H9 (cell line): ENCODE data around the gene HEATR5A. TPM values are rescaled to one million over a fixed set of nuclear protein-coding genes. Genes with fewer than 3 reads are reported as not detected.
A peak's percentile ranks its signal among the peaks of the same experiment; 100 is the strongest.

Experiments
- DNase-seq: peaks from one replicate; pipeline ENCODE4 v3.0.0-alpha.2; 2017
- H2AFZ ChIP-seq: one replicate; pipeline ENCODE4 v1.6.1; 2013; ENCODE audit warnings: mild to moderate bottlenecking, low read length, control low read depth, moderate library complexity
- H2AK5ac ChIP-seq: 2 replicates; pipeline ENCODE4 v1.6.1; 2013; ENCODE audit warnings: low read length, control low read depth, mixed read lengths; ENCODE audit not compliant: insufficient read length
- H2BK120ac ChIP-seq: one replicate; pipeline ENCODE4 v1.6.1; 2013; ENCODE audit warnings: low read depth, mild to moderate bottlenecking, low read length, control low read depth, inconsistent platforms; ENCODE audit not compliant: poor library complexity, severe bottlenecking
- H2BK12ac ChIP-seq: 2 replicates; pipeline ENCODE4 v1.6.1; 2013; ENCODE audit warnings: low read length, control low read depth, mixed read lengths, low read depth; ENCODE audit not compliant: insufficient read length
- H2BK15ac ChIP-seq: 2 replicates; pipeline ENCODE4 v1.6.1; 2013; ENCODE audit warnings: low read depth, low read length, control low read depth
- H2BK20ac ChIP-seq: one replicate; pipeline ENCODE4 v1.6.1; 2013; ENCODE audit warnings: low read depth, mild to moderate bottlenecking, low read length, control low read depth, inconsistent platforms; ENCODE audit not compliant: poor library complexity, severe bottlenecking
- H2BK5ac ChIP-seq: 2 replicates; pipeline ENCODE4 v1.6.1; 2013; ENCODE audit warnings: low read length, control low read depth, mixed read lengths; ENCODE audit not compliant: insufficient read length
- H3K14ac ChIP-seq: 2 replicates; pipeline ENCODE4 v1.6.1; 2013; ENCODE audit warnings: low read length, control low read depth; ENCODE audit not compliant: insufficient read depth
- H3K18ac ChIP-seq: 2 replicates; pipeline ENCODE4 v1.6.1; 2013; ENCODE audit warnings: low read depth, mild to moderate bottlenecking, mixed read lengths, low read length, control low read depth; ENCODE audit not compliant: insufficient read length
- H3K23ac ChIP-seq: 2 replicates; pipeline ENCODE4 v1.6.1; 2013; ENCODE audit warnings: low read length, control low read depth, mixed read lengths, low read depth; ENCODE audit not compliant: insufficient read length
- H3K23me2 ChIP-seq: 2 replicates; pipeline ENCODE4 v1.6.1; 2013; ENCODE audit warnings: low read depth, mild to moderate bottlenecking, mixed read lengths, low read length, control low read depth; ENCODE audit not compliant: insufficient read length, poor library complexity, severe bottlenecking
- H3K27ac ChIP-seq: 2 replicates; pipeline ENCODE4 v1.5.1; 2013; ENCODE audit warnings: low read length, control low read depth, mixed read lengths, low read depth; ENCODE audit not compliant: insufficient read length
- H3K27me3 ChIP-seq: 2 replicates; pipeline ENCODE4 v1.6.1; 2013; ENCODE audit warnings: low read length, control low read depth, inconsistent platforms; ENCODE audit not compliant: insufficient read depth
- H3K4ac ChIP-seq: 2 replicates; pipeline ENCODE4 v1.6.1; 2013; ENCODE audit warnings: low read depth, mild to moderate bottlenecking, control low read depth, inconsistent platforms, low read length, moderate library complexity
- H3K4me1 ChIP-seq: 2 replicates; pipeline ENCODE4 v1.6.1; 2013; ENCODE audit warnings: low read length, control low read depth, inconsistent platforms; ENCODE audit not compliant: insufficient read depth
- H3K4me2 ChIP-seq: 2 replicates; pipeline ENCODE4 v1.6.1; 2013; ENCODE audit warnings: low read length, control low read depth, mixed read lengths; ENCODE audit not compliant: insufficient read length, insufficient read depth
- H3K56ac ChIP-seq: 2 replicates; pipeline ENCODE4 v1.6.1; 2013; ENCODE audit warnings: low read depth, mild to moderate bottlenecking, mixed read lengths, low read length, control low read depth; ENCODE audit not compliant: insufficient read length
- H3K79me1 ChIP-seq: 2 replicates; pipeline ENCODE4 v1.6.1; 2013; ENCODE audit warnings: low read depth, mild to moderate bottlenecking, moderate library complexity, low read length, control low read depth, inconsistent platforms; ENCODE audit not compliant: insufficient read depth, poor library complexity, severe bottlenecking
- H3K79me2 ChIP-seq: 2 replicates; pipeline ENCODE4 v1.6.1; 2013; ENCODE audit warnings: low read length, control low read depth, inconsistent platforms; ENCODE audit not compliant: insufficient read depth
- H3K9ac ChIP-seq: 2 replicates; pipeline ENCODE4 v1.6.1; 2013; ENCODE audit warnings: low read length, control low read depth, mixed read lengths; ENCODE audit not compliant: insufficient read length; ENCODE audit errors: extremely low read depth
- H3K9me3 ChIP-seq: one replicate; pipeline ENCODE4 v1.6.1; 2013; ENCODE audit warnings: low read depth, low read length, inconsistent platforms; ENCODE audit not compliant: control insufficient read depth
- H3T11ph ChIP-seq: one replicate; pipeline ENCODE4 v1.6.1; 2013; ENCODE audit warnings: mild to moderate bottlenecking, low read length, control low read depth, inconsistent platforms
- H4K20me1 ChIP-seq: one replicate; pipeline ENCODE4 v1.6.1; 2013; ENCODE audit not compliant: control insufficient read depth, insufficient read length, insufficient read depth
- H4K5ac ChIP-seq: 2 replicates; pipeline ENCODE4 v1.6.1; 2013; ENCODE audit warnings: low read depth, mild to moderate bottlenecking, mixed read lengths, low read length, control low read depth; ENCODE audit not compliant: insufficient read length
- H4K8ac ChIP-seq: replicated peaks from 2 replicates; pipeline ENCODE4 v1.6.1; 2013; ENCODE audit warnings: low read length, control low read depth, mixed read lengths, low read depth; ENCODE audit not compliant: insufficient read length
- H4K91ac ChIP-seq: 2 replicates; pipeline ENCODE4 v1.6.1; 2013; ENCODE audit warnings: low read depth, mild to moderate bottlenecking, moderate library complexity, mixed read lengths, low read length, control low read depth; ENCODE audit not compliant: insufficient read length
- H3K27ac Mint-ChIP-seq, 3 experiments: 2 replicates in 2 of 3; 3 replicates in 1 of 3; pipeline ENCODE4 v1.8.0; 2020 to 2021; ENCODE audit warnings: mixed read lengths in 3 of 3, mild to moderate bottlenecking in 1 of 3, moderate library complexity in 1 of 3
- H3K27me3 Mint-ChIP-seq: 2 replicates; pipeline ENCODE4 v1.8.0; 2021; ENCODE audit warnings: low read depth, mild to moderate bottlenecking, moderate library complexity, mixed read lengths
- H3K36me3 Mint-ChIP-seq, 3 experiments: 2 replicates in 2 of 3; 3 replicates in 1 of 3; pipeline ENCODE4 v1.8.0; 2020 to 2021; ENCODE audit warnings: low read depth in 3 of 3, mixed read lengths in 3 of 3; ENCODE audit not compliant: insufficient read depth in 1 of 3
- H3K4me1 Mint-ChIP-seq, 2 experiments: 2 replicates each; pipeline ENCODE4 v1.8.0; 2020; ENCODE audit warnings: mixed read lengths in 2 of 2
- H3K4me3 Mint-ChIP-seq, 2 experiments: 2 replicates in 1 of 2; 3 replicates in 1 of 2; pipeline ENCODE4 v1.8.0; 2020 to 2021; ENCODE audit warnings: mild to moderate bottlenecking in 2 of 2, mixed read lengths in 2 of 2, moderate library complexity in 1 of 2
- H3K9me3 Mint-ChIP-seq, 2 experiments: 2 replicates in 1 of 2; 3 replicates in 1 of 2; pipeline ENCODE4 v1.8.0; 2020; ENCODE audit warnings: mild to moderate bottlenecking in 2 of 2, mixed read lengths in 2 of 2, moderate library complexity in 1 of 2
- CTCF ChIP-seq: fragments of 200-600 bp; sonication (generic); conservative IDR thresholded peaks from 3 replicates; pipeline ENCODE4 v1.8.0; 2021; ENCODE audit warnings: antibody characterized with exemption, mild to moderate bottlenecking
- WGBS: extraction: QIAGEN DNeasy Blood & Tissue Kit; methylation state at CpG from one replicate; pipeline ENCODE4 v1.1.7; 2013; ENCODE audit warnings: missing lambda C conversion rate, low lambda C conversion rate, mixed read lengths; ENCODE audit not compliant: insufficient read length; ENCODE audit errors: extremely low coverage; 5-methylcytosine and 5-hydroxymethylcytosine counted together
- total RNA-seq: library from RNA; stranded (reverse); gene quantifications from 2 replicates; pipeline ENCODE4 v1.2.1, GENCODE V29; 2021

HEATR5A gene
- total RNA-seq, 1 experiment from 2014 or later = 21.2 TPM

GRCh38 chr14:31297112-31297511 is 123.2 kb downstream of the HEATR5A start:
- H3K9me3 Mint-ChIP-seq = no peaks in the 10 kb centered on the region
- DNase-seq = no peak
- no peaks in the 10 kb centered on the region for H3K23me2 ChIP-seq
- H3K4ac ChIP-seq = no peak overlapping the region
- no peaks in the 10 kb centered on the region for H3K9me3 ChIP-seq
- H2BK12ac ChIP-seq = no peak overlapping the region
- no peak overlapping the region for H3K23ac ChIP-seq
- H4K20me1 ChIP-seq = no peaks in the 10 kb centered on the region
- no peak overlapping the region for H3T11ph ChIP-seq
- H3K9ac ChIP-seq = no peak overlapping the region
- peaks cover 25% of the 10 kb centered on the region in 2 experiments for H3K4me1 Mint-ChIP-seq
- no peak overlapping the region for H2BK15ac ChIP-seq
- no peaks in the 10 kb centered on the region for H3K79me1 ChIP-seq
- peaks cover 0 to 12% (median 1%) of the 10 kb centered on the region in 3 experiments; a peak in 4 of 7 replicates for H3K36me3 Mint-ChIP-seq
- H4K5ac ChIP-seq = no peak overlapping the region
- H3K27me3 Mint-ChIP-seq = no peaks in the 10 kb centered on the region
- H2BK20ac ChIP-seq = peak overlapping the region; percentile 26
- H4K91ac ChIP-seq = no peak overlapping the region
- no peaks in the 10 kb centered on the region for H3K27me3 ChIP-seq
- peaks cover 2% of the 10 kb centered on the region; the same call in 1 of the 2 replicates for H3K4me1 ChIP-seq
- no peak for TF ChIP-seq CTCF
- no peak overlapping the region for H2AK5ac ChIP-seq
- peak overlapping the region in 2 of 3 experiments; percentile 36 to 60; a peak in 3 of 7 replicates for H3K27ac Mint-ChIP-seq
- no CpG with 5 or more reads among the region's 6 CpGs for WGBS
- no peak overlapping the region for H3K4me2 ChIP-seq
- H3K27ac ChIP-seq = no peak overlapping the region
- no peak overlapping the region for H4K8ac ChIP-seq
- H2AFZ ChIP-seq = no peak overlapping the region
- H3K79me2 ChIP-seq = no peaks in the 10 kb centered on the region
- no peak overlapping the region for H3K56ac ChIP-seq
- no peak overlapping the region for H3K4me3 Mint-ChIP-seq
- H3K14ac ChIP-seq = no peak overlapping the region
- no peak overlapping the region for H3K18ac ChIP-seq
- no peak overlapping the region for H2BK120ac ChIP-seq
- H2BK5ac ChIP-seq = no peak overlapping the region
